ENCODE measurements around the gene HMGN1. TPM values are rescaled to one million over a fixed set of nuclear protein-coding genes. Genes with fewer than 3 reads are reported as not detected.

The HMGN1 gene
- total and polyA plus RNA-seq, 7 experiments from 2014 or later = 198 to 310 (median 262) TPM

DNA sequence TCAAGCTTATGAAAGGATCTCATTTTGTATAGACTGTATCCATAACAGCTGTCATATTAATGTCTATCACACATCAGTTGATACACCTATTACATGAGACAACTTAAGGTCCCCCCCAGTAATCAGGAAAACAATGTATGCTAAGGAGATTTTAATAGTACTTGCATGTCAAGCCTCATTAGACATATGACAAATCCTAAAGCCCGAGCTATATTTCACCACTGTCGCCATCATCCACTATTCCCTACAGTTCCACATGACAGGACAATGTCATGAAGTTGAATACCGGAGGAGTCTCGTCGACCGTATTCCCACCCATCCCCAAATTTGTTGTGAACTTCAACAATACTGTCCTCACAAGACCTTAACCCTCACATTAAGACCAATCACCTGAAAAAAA lies 3.4 kb downstream of the HMGN1 start:
- peaks cover 20 to 25% of the 10 kb centered on the region in 2 donors for H3K4me1 ChIP-seq (ENCODE audit: control insufficient read depth in 2 of 2, insufficient read depth in 2 of 2, low read length in 2 of 2)
- H3K36me3 ChIP-seq (ENCODE audit: control insufficient read depth in 2 of 3, insufficient read depth in 3 of 3, low read length in 3 of 3) = peaks cover 5 to 34% (median 12%) of the 10 kb centered on the region in 3 experiments
- CTCF ChIA-PET = interaction anchor here (0.8 kb wide), 1 partner anchor 42 kb away, joined by 4 read pairs; no protein-coding TSS in a partner anchor
- ATAC-seq (no peak), DNase-seq (no peak)
- H3K9me3 ChIP-seq (ENCODE audit: control insufficient read depth in 2 of 3, low read length in 3 of 3) = no peaks in the 10 kb centered on the region
- Mint-ChIP-seq H3K27ac (peak overlapping the region in 7 of 9 donors; percentile 29 to 86 (median 71)), H3K4me1 (peaks cover 28 to 52% (median 40%) of the 10 kb centered on the region in 7 donors), H3K9me3 (peaks cover 0 to 2% (median 0%) of the 10 kb centered on the region in 11 donors), H3K36me3 (peaks cover 16 to 42% (median 33%) of the 10 kb centered on the region in 5 donors), H3K27me3 (no peaks in the 10 kb centered on the region), H3K4me3 (peak overlapping the region in 9 of 10 donors; percentile 17 to 93 (median 50))
- H3K27me3 ChIP-seq (ENCODE audit: control insufficient read depth in 2 of 2, insufficient read depth in 2 of 2, low read length in 2 of 2) = no peaks in the 10 kb centered on the region
- H3K4me3 ChIP-seq (ENCODE audit: low read length) = no peak overlapping the region
- intact Hi-C loops (cut with micrococcal nuclease) = loop anchor here in 1 of 2 donors (5.0 kb wide), 1 partner anchor 48 kb away; no protein-coding TSS in a partner anchor
- POLR2A ChIA-PET = interaction anchor here (1.5 to 7.6 kb wide), 2 partner anchors 14 to 31 kb away, joined by 3 to 139 read pairs; partner anchors contain the start of gene BRWD1
- H3K27ac ChIP-seq (ENCODE audit: low read depth, low read length) = no peak overlapping the region

- H3K27ac ChIP-seq (ENCODE audit: low read depth, low read length) = no peak overlapping the region
- peaks cover 5 to 34% (median 12%) of the 10 kb centered on the region in 3 experiments for H3K36me3 ChIP-seq (ENCODE audit: control insufficient read depth in 2 of 3, insufficient read depth in 3 of 3, low read length in 3 of 3)
- ATAC-seq = no peak
- intact Hi-C loops (cut with micrococcal nuclease) = loop anchor here in 1 of 2 donors (5.0 kb wide), 1 partner anchor 48 kb away; no protein-coding TSS in a partner anchor
- no peak for DNase-seq
- ChIA-PET POLR2A (interaction anchor here (1.5 to 7.6 kb wide), 2 partner anchors 13 to 31 kb away, joined by 3 to 139 read pairs; partner anchors contain the start of gene BRWD1), CTCF (interaction anchor here (0.8 kb wide), 1 partner anchor 42 kb away, joined by 4 read pairs; no protein-coding TSS in a partner anchor)
- H3K9me3 Mint-ChIP-seq = peaks cover 0 to 2% (median 0%) of the 10 kb centered on the region in 11 donors
- peak overlapping the region in 2 of 10 donors; percentile 81 to 88 for H3K4me3 Mint-ChIP-seq
- no peaks in the 10 kb centered on the region for H3K27me3 Mint-ChIP-seq
- no peaks in the 10 kb centered on the region for H3K27me3 ChIP-seq (ENCODE audit: control insufficient read depth in 2 of 2, insufficient read depth in 2 of 2, low read length in 2 of 2)
- H3K4me1 ChIP-seq (ENCODE audit: control insufficient read depth in 2 of 2, insufficient read depth in 2 of 2, low read length in 2 of 2) = peaks cover 16 to 19% of the 10 kb centered on the region in 2 donors
- H3K4me3 ChIP-seq (ENCODE audit: low read length) = no peak overlapping the region
- H3K4me1 Mint-ChIP-seq = peaks cover 22 to 46% (median 34%) of the 10 kb centered on the region in 7 donors
- H3K27ac Mint-ChIP-seq = peak overlapping the region in 6 of 9 donors; percentile 8 to 83 (median 58)
- H3K9me3 ChIP-seq (ENCODE audit: control insufficient read depth in 2 of 3, low read length in 3 of 3) = no peaks in the 10 kb centered on the region
- H3K36me3 Mint-ChIP-seq = peaks cover 16 to 42% (median 33%) of the 10 kb centered on the region in 5 donors
Observed at GRCh38 chr21:39344848-39345247, 4.0 kb downstream of the HMGN1 start.

GRCh38 chr21:39341249-39341923 lies 7.5 kb downstream of the HMGN1 start:
- Histone ChIP-seq H3K4me3 (ENCODE audit: low read length) (no peak overlapping the region), H3K9me3 (ENCODE audit: control insufficient read depth in 2 of 3, low read length in 3 of 3) (no peaks in the 10 kb centered on the region), H3K27ac (ENCODE audit: low read depth, low read length) (no peak overlapping the region), H3K36me3 (ENCODE audit: control insufficient read depth in 2 of 3, insufficient read depth in 3 of 3, low read length in 3 of 3) (peaks cover 5 to 34% (median 12%) of the 10 kb centered on the region in 3 experiments), H3K4me1 (ENCODE audit: control insufficient read depth in 2 of 2, insufficient read depth in 2 of 2, low read length in 2 of 2) (peaks cover 0 to 11% of the 10 kb centered on the region in 2 donors), H3K27me3 (ENCODE audit: control insufficient read depth in 2 of 2, insufficient read depth in 2 of 2, low read length in 2 of 2) (no peaks in the 10 kb centered on the region)
- DNase-seq (no peak), ATAC-seq (no peak)
- ChIA-PET CTCF (no interaction called here), POLR2A (interaction anchor here (1.1 kb wide), 1 partner anchor 8 kb away, joined by 3 read pairs; no protein-coding TSS in a partner anchor)
- peaks cover 7 to 27% (median 18%) of the 10 kb centered on the region in 7 donors for H3K4me1 Mint-ChIP-seq
- H3K9me3 Mint-ChIP-seq = no peaks in the 10 kb centered on the region
- H3K4me3 Mint-ChIP-seq = no peak overlapping the region
- H3K27ac Mint-ChIP-seq = no peak overlapping the region
- peaks cover 16 to 32% (median 23%) of the 10 kb centered on the region in 5 donors for H3K36me3 Mint-ChIP-seq
- H3K27me3 Mint-ChIP-seq = no peaks in the 10 kb centered on the region
- intact Hi-C loops (cut with micrococcal nuclease) = no loop called here

- POLR2A ChIA-PET = interaction anchor here (1.1 kb wide), 1 partner anchor 9 kb away, joined by 3 read pairs; no protein-coding TSS in a partner anchor
- intact Hi-C loops (cut with micrococcal nuclease) = no loop called here
- CTCF ChIA-PET = no interaction called here
Observed at GRCh38 chr21:39340687-39341086, 8.2 kb downstream of the HMGN1 start.

GRCh38 chr21:39339231-39339630 lies 9.7 kb downstream of the HMGN1 start:
- no peak overlapping the region for H3K4me3 Mint-ChIP-seq
- H3K4me1 ChIP-seq (ENCODE audit: control insufficient read depth in 2 of 2, insufficient read depth in 2 of 2, low read length in 2 of 2) = no peaks in the 10 kb centered on the region
- DNase-seq (no peak), ATAC-seq (no peak)
- ChIA-PET CTCF (interaction anchor here (0.6 to 1.2 kb wide), 2 partner anchors 8 to 9 kb away, joined by 3 read pairs; no protein-coding TSS in a partner anchor), POLR2A (interaction anchor here (0.6 to 0.8 kb wide), 2 partner anchors 11 to 18 kb away, joined by 3 read pairs; no protein-coding TSS in a partner anchor)
- H3K9me3 ChIP-seq (ENCODE audit: control insufficient read depth in 2 of 3, low read length in 3 of 3) = no peaks in the 10 kb centered on the region
- H3K27me3 Mint-ChIP-seq = no peaks in the 10 kb centered on the region
- H3K4me1 Mint-ChIP-seq = peaks cover 0 to 7% (median 2%) of the 10 kb centered on the region in 7 donors
- no peak overlapping the region for H3K4me3 ChIP-seq (ENCODE audit: low read length)
- H3K36me3 ChIP-seq (ENCODE audit: control insufficient read depth in 2 of 3, insufficient read depth in 3 of 3, low read length in 3 of 3) = peaks cover 0 to 22% (median 6%) of the 10 kb centered on the region in 3 experiments
- intact Hi-C loops (cut with micrococcal nuclease) = no loop called here
- H3K27ac ChIP-seq (ENCODE audit: low read depth, low read length) = no peak overlapping the region
- no peaks in the 10 kb centered on the region for H3K27me3 ChIP-seq (ENCODE audit: control insufficient read depth in 2 of 2, insufficient read depth in 2 of 2, low read length in 2 of 2)
- H3K36me3 Mint-ChIP-seq = peaks cover 10 to 19% (median 11%) of the 10 kb centered on the region in 5 donors
- no peaks in the 10 kb centered on the region for H3K9me3 Mint-ChIP-seq
- peak overlapping the region in 1 of 9 donors; percentile 3 for H3K27ac Mint-ChIP-seq

More at GRCh38 chr21:39340687-39341086, 8.2 kb downstream of the HMGN1 start:
- H3K36me3 ChIP-seq (ENCODE audit: control insufficient read depth in 2 of 3, insufficient read depth in 3 of 3, low read length in 3 of 3) = peaks cover 5 to 33% (median 6%) of the 10 kb centered on the region in 3 experiments
- Mint-ChIP-seq H3K27ac (peak overlapping the region in 1 of 9 donors; percentile 53), H3K4me1 (peaks cover 7 to 20% (median 11%) of the 10 kb centered on the region in 7 donors), H3K27me3 (no peaks in the 10 kb centered on the region), H3K4me3 (no peak overlapping the region), H3K36me3 (peaks cover 16 to 28% (median 19%) of the 10 kb centered on the region in 5 donors), H3K9me3 (no peaks in the 10 kb centered on the region)
- H3K9me3 ChIP-seq (ENCODE audit: control insufficient read depth in 2 of 3, low read length in 3 of 3) = no peaks in the 10 kb centered on the region
- no peak overlapping the region for H3K27ac ChIP-seq (ENCODE audit: low read depth, low read length)
- H3K4me3 ChIP-seq (ENCODE audit: low read length) = no peak overlapping the region
- ATAC-seq = no peak
- DNase-seq = no peak
- H3K27me3 ChIP-seq (ENCODE audit: control insufficient read depth in 2 of 2, insufficient read depth in 2 of 2, low read length in 2 of 2) = no peaks in the 10 kb centered on the region
- peaks cover 0 to 4% of the 10 kb centered on the region in 2 donors for H3K4me1 ChIP-seq (ENCODE audit: control insufficient read depth in 2 of 2, insufficient read depth in 2 of 2, low read length in 2 of 2)

DNA sequence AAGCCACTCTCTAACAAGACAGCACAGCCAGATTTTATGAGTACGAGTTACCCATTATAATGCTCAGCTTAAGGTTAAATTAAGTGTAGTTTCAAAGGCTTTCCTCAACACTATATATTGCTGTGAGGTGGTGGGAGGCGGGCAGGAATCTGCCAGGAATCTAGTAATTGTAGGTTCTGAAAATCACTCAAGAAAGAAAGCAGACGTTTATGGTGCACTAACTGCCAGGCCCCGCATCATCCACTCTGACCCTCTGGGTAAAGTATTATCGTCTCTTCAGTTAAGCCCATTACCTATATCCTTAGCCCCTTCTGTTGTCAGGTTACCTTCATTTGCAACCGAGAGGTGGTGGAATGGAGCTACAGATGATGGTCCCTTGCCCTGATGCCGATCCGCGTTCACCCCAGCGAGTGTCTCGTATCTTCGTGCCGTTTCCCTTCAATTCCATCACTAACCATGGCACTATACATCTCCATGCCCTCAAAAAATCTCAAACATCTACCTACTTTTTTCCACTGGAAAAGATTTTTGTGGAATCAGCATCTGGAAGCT lies 12.4 kb downstream of the HMGN1 start:
- CTCF ChIA-PET = no interaction called here
- peaks cover 0 to 2% (median 0%) of the 10 kb centered on the region in 5 donors for H3K27me3 Mint-ChIP-seq
- no peak for DNase-seq
- Histone ChIP-seq H3K36me3 (ENCODE audit: control insufficient read depth in 2 of 3, insufficient read depth in 3 of 3, low read length in 3 of 3) (peaks cover 0 to 7% (median 0%) of the 10 kb centered on the region in 3 experiments), H3K27me3 (ENCODE audit: control insufficient read depth in 2 of 2, insufficient read depth in 2 of 2, low read length in 2 of 2) (no peaks in the 10 kb centered on the region), H3K4me1 (ENCODE audit: control insufficient read depth in 2 of 2, insufficient read depth in 2 of 2, low read length in 2 of 2) (no peaks in the 10 kb centered on the region), H3K9me3 (ENCODE audit: control insufficient read depth in 2 of 3, low read length in 3 of 3) (no peaks in the 10 kb centered on the region), H3K27ac (ENCODE audit: low read depth, low read length) (no peak overlapping the region), H3K4me3 (ENCODE audit: low read length) (no peak overlapping the region)
- peaks cover 0 to 3% (median 1%) of the 10 kb centered on the region in 5 donors for H3K36me3 Mint-ChIP-seq
- no peak overlapping the region for H3K27ac Mint-ChIP-seq
- ATAC-seq = no peak
- no peaks in the 10 kb centered on the region for H3K9me3 Mint-ChIP-seq
- no peak overlapping the region for H3K4me3 Mint-ChIP-seq
- intact Hi-C loops (cut with micrococcal nuclease) = no loop called here
- POLR2A ChIA-PET = no interaction called here
- H3K4me1 Mint-ChIP-seq = no peaks in the 10 kb centered on the region

Measured in naive thymus-derived CD4-positive, alpha-beta T cell (primary cell).